GM12801 (cell line): ENCODE data around the gene SNTG2.

Experiments
- CTCF ChIP-seq: IDR thresholded peaks from one replicate; pipeline ENCODE4 v1.5.1; 2011; ENCODE audit warnings: control low read depth; ENCODE audit not compliant: insufficient read length; ENCODE audit errors: extremely low read depth

Gene SNTG2

GRCh38 chr2:1278861-1279260 lies 328.2 kb downstream of the SNTG2 start:
- no peak for TF ChIP-seq CTCF

GRCh38 chr2:1282552-1282951 lies 331.9 kb downstream of the SNTG2 start:
- TF ChIP-seq CTCF, result no peak

- TF ChIP-seq CTCF, result no peak
These were observed 332.6 kb downstream of the SNTG2 start for GRCh38 chr2:1283020-1283801.

- TF ChIP-seq CTCF, result no peak
These were observed 333.2 kb downstream of the SNTG2 start for GRCh38 chr2:1283871-1284270.

GRCh38 chr2:1286929-1287328 lies 336.3 kb downstream of the SNTG2 start:
- TF ChIP-seq CTCF, result no peak

GRCh38 chr2:1287427-1287826 lies 336.8 kb downstream of the SNTG2 start:
- TF ChIP-seq CTCF, result no peak

GRCh38 chr2:1294900-1295299 lies 344.3 kb downstream of the SNTG2 start:
- TF ChIP-seq CTCF, result no peak
